ENCODE measurements around the gene RERE. TPM values are rescaled to one million over a fixed set of nuclear protein-coding genes. Genes with fewer than 3 reads are reported as not detected.

The RERE gene
- total and polyA plus RNA-seq, 4 donors = 26.8 to 133 (median 82.7) TPM

- no peak for ATAC-seq (ENCODE audit: low FRiP score)
Observed at GRCh38 chr1:8540261-8540941, 277.0 kb downstream of the RERE start.

GRCh38 chr1:8539683-8540082 is 277.8 kb downstream of the RERE start:
- intact Hi-C loops (cut with DNase I) = no loop called here
- Histone ChIP-seq H3K36me3 (ENCODE audit: control insufficient read depth in 1 of 2, insufficient read depth in 2 of 2, low read length in 1 of 2) (no peaks in the 10 kb centered on the region), H3K9me3 (ENCODE audit: control insufficient read depth, low read length) (no peaks in the 10 kb centered on the region), H3K27ac (ENCODE audit: low read depth in 1 of 2, low read length in 2 of 2) (no peak overlapping the region), H3K27me3 (ENCODE audit: control insufficient read depth in 1 of 2, insufficient read depth in 2 of 2, low read length in 1 of 2) (no peaks in the 10 kb centered on the region), H3K4me3 (ENCODE audit: low read length in 2 of 2) (no peak overlapping the region), H3K4me1 (ENCODE audit: control insufficient read depth in 1 of 2, insufficient read depth in 2 of 2, low read length in 2 of 2) (no peaks in the 10 kb centered on the region)
- ATAC-seq (ENCODE audit: low FRiP score) (no peak), DNase-seq (no peak)
- whole genome bisulfite sequencing, 2 donors = 92 to 96% methylated on average over 4 of the region's 4 CpGs

More at GRCh38 chr1:8540261-8540941, 277.0 kb downstream of the RERE start:
- intact Hi-C loops (cut with DNase I) = no loop called here
- Histone ChIP-seq H3K27ac (ENCODE audit: low read depth in 1 of 2, low read length in 2 of 2) (peak overlapping the region in 1 of 2 donors; percentile 40), H3K4me3 (ENCODE audit: low read length in 2 of 2) (no peak overlapping the region), H3K27me3 (ENCODE audit: control insufficient read depth in 1 of 2, insufficient read depth in 2 of 2, low read length in 1 of 2) (no peaks in the 10 kb centered on the region), H3K9me3 (ENCODE audit: control insufficient read depth, low read length) (no peaks in the 10 kb centered on the region), H3K4me1 (ENCODE audit: control insufficient read depth in 1 of 2, insufficient read depth in 2 of 2, low read length in 2 of 2) (no peaks in the 10 kb centered on the region), H3K36me3 (ENCODE audit: control insufficient read depth in 1 of 2, insufficient read depth in 2 of 2, low read length in 1 of 2) (no peaks in the 10 kb centered on the region)
- DNase-seq = no peak
- 61 to 83% methylated on average over 3 of the region's 3 CpGs for WGBS, 2 donors

GRCh38 chr1:8538502-8538901 is 278.9 kb downstream of the RERE start:
- Histone ChIP-seq H3K27ac (ENCODE audit: low read depth in 1 of 2, low read length in 2 of 2) (no peak overlapping the region), H3K27me3 (ENCODE audit: control insufficient read depth in 1 of 2, insufficient read depth in 2 of 2, low read length in 1 of 2) (no peaks in the 10 kb centered on the region), H3K9me3 (ENCODE audit: control insufficient read depth, low read length) (no peaks in the 10 kb centered on the region), H3K4me1 (ENCODE audit: control insufficient read depth in 1 of 2, insufficient read depth in 2 of 2, low read length in 2 of 2) (no peaks in the 10 kb centered on the region), H3K4me3 (ENCODE audit: low read length in 2 of 2) (no peak overlapping the region), H3K36me3 (ENCODE audit: control insufficient read depth in 1 of 2, insufficient read depth in 2 of 2, low read length in 1 of 2) (no peaks in the 10 kb centered on the region)
- WGBS, 2 donors = 73 to 82% methylated on average over 3 of the region's 3 CpGs
- intact Hi-C loops (cut with DNase I) = no loop called here
- ATAC-seq (ENCODE audit: low FRiP score) (no peak), DNase-seq (no peak)

GRCh38 chr1:8537991-8538390 is 279.4 kb downstream of the RERE start:
- Histone ChIP-seq H3K4me1 (ENCODE audit: control insufficient read depth in 1 of 2, insufficient read depth in 2 of 2, low read length in 2 of 2) (no peaks in the 10 kb centered on the region), H3K27me3 (ENCODE audit: control insufficient read depth in 1 of 2, insufficient read depth in 2 of 2, low read length in 1 of 2) (no peaks in the 10 kb centered on the region), H3K27ac (ENCODE audit: low read depth in 1 of 2, low read length in 2 of 2) (no peak overlapping the region), H3K4me3 (ENCODE audit: low read length in 2 of 2) (no peak overlapping the region), H3K9me3 (ENCODE audit: control insufficient read depth, low read length) (no peaks in the 10 kb centered on the region), H3K36me3 (ENCODE audit: control insufficient read depth in 1 of 2, insufficient read depth in 2 of 2, low read length in 1 of 2) (no peaks in the 10 kb centered on the region)
- intact Hi-C loops (cut with DNase I) = no loop called here
- DNase-seq (no peak), ATAC-seq (ENCODE audit: low FRiP score) (no peak)
- WGBS, 2 donors = 73 to 82% methylated on average over 2 of the region's 2 CpGs

GRCh38 chr1:8536515-8536914 is 280.9 kb downstream of the RERE start:
- H3K9me3 ChIP-seq (ENCODE audit: control insufficient read depth, low read length) = no peaks in the 10 kb centered on the region
- no peaks in the 10 kb centered on the region for H3K27me3 ChIP-seq (ENCODE audit: control insufficient read depth in 1 of 2, insufficient read depth in 2 of 2, low read length in 1 of 2)
- H3K27ac ChIP-seq (ENCODE audit: low read depth in 1 of 2, low read length in 2 of 2) = no peak overlapping the region
- ATAC-seq (ENCODE audit: low FRiP score) (no peak), DNase-seq (no peak)
- H3K4me1 ChIP-seq (ENCODE audit: control insufficient read depth in 1 of 2, insufficient read depth in 2 of 2, low read length in 2 of 2) = no peaks in the 10 kb centered on the region
- H3K4me3 ChIP-seq (ENCODE audit: low read length in 2 of 2) = no peak overlapping the region
- H3K36me3 ChIP-seq (ENCODE audit: control insufficient read depth in 1 of 2, insufficient read depth in 2 of 2, low read length in 1 of 2) = no peaks in the 10 kb centered on the region
- WGBS, 2 donors = 66 to 77% methylated on average over 2 of the region's 2 CpGs
- intact Hi-C loops (cut with DNase I) = no loop called here

GRCh38 chr1:8533907-8534306 is 283.5 kb downstream of the RERE start:
- intact Hi-C loops (cut with DNase I) = no loop called here
- DNase-seq (no peak), ATAC-seq (ENCODE audit: low FRiP score) (no peak)
- no peaks in the 10 kb centered on the region for H3K9me3 ChIP-seq (ENCODE audit: control insufficient read depth, low read length)
- H3K36me3 ChIP-seq (ENCODE audit: control insufficient read depth in 1 of 2, insufficient read depth in 2 of 2, low read length in 1 of 2) = no peaks in the 10 kb centered on the region
- H3K27ac ChIP-seq (ENCODE audit: low read depth in 1 of 2, low read length in 2 of 2) = no peak overlapping the region
- no peaks in the 10 kb centered on the region for H3K27me3 ChIP-seq (ENCODE audit: control insufficient read depth in 1 of 2, insufficient read depth in 2 of 2, low read length in 1 of 2)
- no peak overlapping the region for H3K4me3 ChIP-seq (ENCODE audit: low read length in 2 of 2)
- WGBS, 2 donors = 87 to 89% methylated on average over 1 of the region's 1 CpG
- no peaks in the 10 kb centered on the region for H3K4me1 ChIP-seq (ENCODE audit: control insufficient read depth in 1 of 2, insufficient read depth in 2 of 2, low read length in 2 of 2)

- Histone ChIP-seq H3K9me3 (ENCODE audit: control insufficient read depth, low read length) (no peaks in the 10 kb centered on the region), H3K27ac (ENCODE audit: low read depth in 1 of 2, low read length in 2 of 2) (no peak overlapping the region), H3K36me3 (ENCODE audit: control insufficient read depth in 1 of 2, insufficient read depth in 2 of 2, low read length in 1 of 2) (no peaks in the 10 kb centered on the region), H3K4me3 (ENCODE audit: low read length in 2 of 2) (no peak overlapping the region), H3K4me1 (ENCODE audit: control insufficient read depth in 1 of 2, insufficient read depth in 2 of 2, low read length in 2 of 2) (no peaks in the 10 kb centered on the region), H3K27me3 (ENCODE audit: control insufficient read depth in 1 of 2, insufficient read depth in 2 of 2, low read length in 1 of 2) (no peaks in the 10 kb centered on the region)
- intact Hi-C loops (cut with DNase I) = no loop called here
- no peak for ATAC-seq (ENCODE audit: low FRiP score)
- WGBS, 2 donors = 89 to 95% methylated on average over 4 of the region's 4 CpGs
- no peak for DNase-seq
Observed at GRCh38 chr1:8533124-8533523, 284.3 kb downstream of the RERE start.

GRCh38 chr1:8529901-8530300 is 287.5 kb downstream of the RERE start:
- no peaks in the 10 kb centered on the region for H3K36me3 ChIP-seq (ENCODE audit: control insufficient read depth in 1 of 2, insufficient read depth in 2 of 2, low read length in 1 of 2)
- WGBS, 2 donors = 80 to 85% methylated on average over 3 of the region's 3 CpGs
- H3K4me1 ChIP-seq (ENCODE audit: control insufficient read depth in 1 of 2, insufficient read depth in 2 of 2, low read length in 2 of 2) = no peaks in the 10 kb centered on the region
- intact Hi-C loops (cut with DNase I) = loop anchor here in 1 of 2 donors (10.0 kb wide), 1 partner anchor 155 kb away; no protein-coding TSS in a partner anchor
- H3K4me3 ChIP-seq (ENCODE audit: low read length in 2 of 2) = no peak overlapping the region
- no peaks in the 10 kb centered on the region for H3K9me3 ChIP-seq (ENCODE audit: control insufficient read depth, low read length)
- no peaks in the 10 kb centered on the region for H3K27me3 ChIP-seq (ENCODE audit: control insufficient read depth in 1 of 2, insufficient read depth in 2 of 2, low read length in 1 of 2)
- no peak for ATAC-seq (ENCODE audit: low FRiP score)
- no peak for DNase-seq
- no peak overlapping the region for H3K27ac ChIP-seq (ENCODE audit: low read depth in 1 of 2, low read length in 2 of 2)

- peaks cover 0 to 2% of the 10 kb centered on the region in 2 donors for H3K4me1 ChIP-seq (ENCODE audit: control insufficient read depth in 1 of 2, insufficient read depth in 2 of 2, low read length in 2 of 2)
- no peaks in the 10 kb centered on the region for H3K27me3 ChIP-seq (ENCODE audit: control insufficient read depth in 1 of 2, insufficient read depth in 2 of 2, low read length in 1 of 2)
- ATAC-seq (ENCODE audit: low FRiP score) = no peak
- no peak for DNase-seq
- no peaks in the 10 kb centered on the region for H3K9me3 ChIP-seq (ENCODE audit: control insufficient read depth, low read length)
- WGBS, 2 donors = 68% methylated on average over 4 of the region's 4 CpGs
- no peaks in the 10 kb centered on the region for H3K36me3 ChIP-seq (ENCODE audit: control insufficient read depth in 1 of 2, insufficient read depth in 2 of 2, low read length in 1 of 2)
- intact Hi-C loops (cut with DNase I) = loop anchor here in 1 of 2 donors (10.0 kb wide), 1 partner anchor 153 kb away; no protein-coding TSS in a partner anchor
- no peak overlapping the region for H3K27ac ChIP-seq (ENCODE audit: low read depth in 1 of 2, low read length in 2 of 2)
- no peak overlapping the region for H3K4me3 ChIP-seq (ENCODE audit: low read length in 2 of 2)
Observed at GRCh38 chr1:8527941-8528340, 289.5 kb downstream of the RERE start.
